Osteocyte (in vitro differentiated cells): Measurements from ENCODE around the gene SIK3. TPM values are rescaled to one million over a fixed set of nuclear protein-coding genes. Genes with fewer than 3 reads are reported as not detected.
A peak's percentile ranks its signal among the peaks of the same experiment; 100 is the strongest.

Source experiments
- DNase-seq: peaks from one replicate; pipeline ENCODE4 v3.0.0; 2021; ENCODE audit warnings: mixed read lengths; ENCODE audit not compliant: unreplicated experiment; ENCODE audit errors: extremely low spot score
- H3K27ac Mint-ChIP-seq: one replicate; pipeline ENCODE4 v1.8.0; 2021; ENCODE audit warnings: mild to moderate bottlenecking, mixed read lengths; ENCODE audit not compliant: unreplicated experiment
- H3K27me3 Mint-ChIP-seq: one replicate; pipeline ENCODE4 v1.8.0; 2021; ENCODE audit warnings: mixed read lengths; ENCODE audit not compliant: unreplicated experiment
- H3K36me3 Mint-ChIP-seq: one replicate; pipeline ENCODE4 v1.8.0; 2021; ENCODE audit warnings: mixed read lengths; ENCODE audit not compliant: unreplicated experiment
- H3K4me1 Mint-ChIP-seq: one replicate; pipeline ENCODE4 v1.8.0; 2021; ENCODE audit warnings: mixed read lengths; ENCODE audit not compliant: unreplicated experiment
- H3K4me3 Mint-ChIP-seq: one replicate; pipeline ENCODE4 v1.8.0; 2021; ENCODE audit warnings: mild to moderate bottlenecking, moderate library complexity, mixed read lengths; ENCODE audit not compliant: unreplicated experiment
- H3K9me3 Mint-ChIP-seq: one replicate; pipeline ENCODE4 v1.8.0; 2021; ENCODE audit warnings: mixed read lengths; ENCODE audit not compliant: unreplicated experiment
- total RNA-seq: library from RNA; stranded (reverse); gene quantifications from 2 replicates; pipeline ENCODE4 v1.2.1, GENCODE V29; 2021
- TF ChIP-seq, protein P1 (sequence below): fragments of 200-600 bp; sonication (generic); IDR thresholded peaks from 2 replicates; pipeline ENCODE4 v1.5.0; 2021; ENCODE audit warnings: antibody characterized with exemption, mild to moderate bottlenecking, moderate library complexity

SIK3 gene
- total RNA-seq, 1 donor from 2014 or later, result 29.5 TPM

DNA sequence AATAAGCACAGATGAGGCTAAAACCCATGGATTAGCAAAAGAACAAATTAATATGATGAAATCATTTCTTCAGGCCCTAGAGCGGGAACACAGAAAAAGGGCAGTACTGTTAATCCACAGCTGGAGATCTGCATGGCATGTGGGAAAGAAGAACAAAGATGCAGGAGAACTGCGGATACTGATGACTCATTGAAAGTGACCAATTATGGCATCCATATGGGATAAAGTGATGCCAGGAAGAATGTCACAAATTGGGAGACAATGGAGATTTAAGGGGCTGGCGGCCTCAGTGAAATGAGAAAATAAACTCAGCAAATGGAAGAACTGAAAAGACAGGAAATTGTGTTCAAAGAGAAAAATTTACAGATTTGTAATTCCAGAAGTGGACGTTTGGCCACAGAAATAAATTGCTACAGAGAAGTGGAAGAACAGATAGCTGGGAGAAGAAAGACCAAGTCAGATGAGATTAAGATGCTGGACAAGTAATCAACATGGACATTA lies 39.4 kb downstream of the SIK3 start:
- no peak overlapping the region for H3K4me3 Mint-ChIP-seq
- TF ChIP-seq, protein P1, sequence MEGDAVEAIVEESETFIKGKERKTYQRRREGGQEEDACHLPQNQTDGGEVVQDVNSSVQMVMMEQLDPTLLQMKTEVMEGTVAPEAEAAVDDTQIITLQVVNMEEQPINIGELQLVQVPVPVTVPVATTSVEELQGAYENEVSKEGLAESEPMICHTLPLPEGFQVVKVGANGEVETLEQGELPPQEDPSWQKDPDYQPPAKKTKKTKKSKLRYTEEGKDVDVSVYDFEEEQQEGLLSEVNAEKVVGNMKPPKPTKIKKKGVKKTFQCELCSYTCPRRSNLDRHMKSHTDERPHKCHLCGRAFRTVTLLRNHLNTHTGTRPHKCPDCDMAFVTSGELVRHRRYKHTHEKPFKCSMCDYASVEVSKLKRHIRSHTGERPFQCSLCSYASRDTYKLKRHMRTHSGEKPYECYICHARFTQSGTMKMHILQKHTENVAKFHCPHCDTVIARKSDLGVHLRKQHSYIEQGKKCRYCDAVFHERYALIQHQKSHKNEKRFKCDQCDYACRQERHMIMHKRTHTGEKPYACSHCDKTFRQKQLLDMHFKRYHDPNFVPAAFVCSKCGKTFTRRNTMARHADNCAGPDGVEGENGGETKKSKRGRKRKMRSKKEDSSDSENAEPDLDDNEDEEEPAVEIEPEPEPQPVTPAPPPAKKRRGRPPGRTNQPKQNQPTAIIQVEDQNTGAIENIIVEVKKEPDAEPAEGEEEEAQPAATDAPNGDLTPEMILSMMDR, result no peak
- DNase-seq, result no peak
- peak overlapping the region; percentile 52 for H3K27ac Mint-ChIP-seq
- H3K9me3 Mint-ChIP-seq, result no peaks in the 10 kb centered on the region
- H3K27me3 Mint-ChIP-seq, result no peaks in the 10 kb centered on the region
- peaks cover 26% of the 10 kb centered on the region for H3K4me1 Mint-ChIP-seq
- H3K36me3 Mint-ChIP-seq, result no peaks in the 10 kb centered on the region

DNA sequence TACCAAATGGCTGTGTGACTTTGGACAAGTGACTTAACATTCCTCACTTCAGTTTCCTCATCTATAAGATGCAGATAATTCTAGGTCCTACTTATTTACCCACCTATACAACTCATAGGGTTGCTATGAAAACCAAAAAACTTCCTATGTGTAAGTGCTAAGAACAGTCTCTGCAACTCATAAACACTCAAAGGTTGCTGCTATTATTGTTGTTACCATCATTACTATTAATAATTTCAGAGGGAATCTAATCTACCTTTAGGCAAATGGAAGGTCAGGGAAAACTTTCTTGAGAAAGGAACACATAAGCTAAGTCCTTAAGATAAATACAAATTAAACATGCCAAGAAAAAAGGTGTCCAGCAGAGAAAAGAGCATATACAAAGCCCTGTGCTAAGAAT lies 40.5 kb downstream of the SIK3 start:
- no peak overlapping the region for H3K4me3 Mint-ChIP-seq
- DNase-seq, result no peak
- TF ChIP-seq, protein P1, result no peak
- H3K27me3 Mint-ChIP-seq, result no peaks in the 10 kb centered on the region
- H3K36me3 Mint-ChIP-seq, result no peaks in the 10 kb centered on the region
- peaks cover 18% of the 10 kb centered on the region for H3K4me1 Mint-ChIP-seq
- no peaks in the 10 kb centered on the region for H3K9me3 Mint-ChIP-seq
- no peak overlapping the region for H3K27ac Mint-ChIP-seq

DNA sequence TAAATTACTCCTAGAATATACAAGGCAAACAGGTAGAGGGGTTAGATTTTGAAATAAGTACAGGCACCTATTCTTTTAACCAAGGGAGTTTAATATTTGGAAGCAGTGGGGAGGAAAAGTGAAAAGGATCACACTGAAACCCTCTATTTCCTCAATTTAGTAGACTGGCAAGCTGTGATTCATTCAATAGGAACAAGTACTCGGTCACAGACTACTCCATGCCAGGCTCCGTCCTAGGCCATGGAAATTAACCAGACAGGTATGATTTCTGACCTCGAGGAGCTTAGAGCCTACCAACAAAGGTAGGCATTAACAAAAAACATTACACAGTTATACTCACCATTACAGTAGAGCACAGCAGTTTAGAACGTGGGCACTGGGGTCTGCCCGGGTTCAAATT lies 40.9 kb downstream of the SIK3 start:
- no peaks in the 10 kb centered on the region for H3K27me3 Mint-ChIP-seq
- no peak overlapping the region for H3K27ac Mint-ChIP-seq
- H3K9me3 Mint-ChIP-seq, result no peaks in the 10 kb centered on the region
- DNase-seq, result no peak
- TF ChIP-seq, protein P1, result no peak
- no peak overlapping the region for H3K4me3 Mint-ChIP-seq
- no peaks in the 10 kb centered on the region for H3K36me3 Mint-ChIP-seq
- peaks cover 18% of the 10 kb centered on the region for H3K4me1 Mint-ChIP-seq

DNA sequence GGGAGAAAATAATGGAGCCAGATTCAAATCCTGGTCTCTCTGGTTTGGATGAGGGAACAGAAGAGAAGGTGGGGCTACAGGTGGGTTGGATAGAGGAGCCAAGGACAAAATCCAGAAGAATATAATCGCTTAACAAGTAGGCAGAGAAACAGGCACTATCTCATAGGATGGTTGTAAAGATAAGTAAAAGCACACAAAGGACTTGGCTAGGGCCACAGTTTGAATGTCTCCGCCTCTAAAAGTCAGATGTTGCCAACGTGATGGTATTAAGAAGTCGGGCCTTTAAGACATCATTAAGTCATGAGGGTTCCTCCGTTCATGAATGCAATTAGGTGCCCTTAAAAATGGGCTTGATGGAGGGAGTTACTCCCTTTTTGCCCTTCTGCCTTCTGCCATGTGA lies 42.8 kb downstream of the SIK3 start:
- H3K27me3 Mint-ChIP-seq, result no peaks in the 10 kb centered on the region
- no peaks in the 10 kb centered on the region for H3K9me3 Mint-ChIP-seq
- DNase-seq, result no peak
- H3K4me3 Mint-ChIP-seq, result no peak overlapping the region
- peaks cover 18% of the 10 kb centered on the region for H3K4me1 Mint-ChIP-seq
- no peaks in the 10 kb centered on the region for H3K36me3 Mint-ChIP-seq
- TF ChIP-seq, protein P1, result no peak
- no peak overlapping the region for H3K27ac Mint-ChIP-seq

DNA sequence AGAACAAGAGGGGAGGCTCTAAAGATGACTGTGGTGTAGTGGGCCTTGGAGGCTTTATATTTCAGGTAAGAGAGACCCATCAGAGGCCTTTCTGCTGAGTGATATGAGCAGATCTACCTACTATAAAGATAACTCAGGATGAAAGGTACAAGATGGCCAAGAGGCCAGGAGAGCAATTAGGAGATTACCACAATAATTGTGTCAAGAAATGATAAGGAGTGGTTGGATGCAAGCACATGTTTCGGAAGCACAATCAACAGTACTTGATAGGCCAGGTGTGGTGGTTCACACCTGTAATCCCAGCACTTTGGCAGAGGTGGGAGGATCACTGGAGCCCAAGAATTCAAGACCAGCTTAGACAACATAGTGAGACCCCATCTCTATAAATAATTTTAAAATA lies 43.8 kb downstream of the SIK3 start:
- H3K4me3 Mint-ChIP-seq, result no peak overlapping the region
- peaks cover 15% of the 10 kb centered on the region for H3K4me1 Mint-ChIP-seq
- TF ChIP-seq, protein P1, result no peak
- no peaks in the 10 kb centered on the region for H3K9me3 Mint-ChIP-seq
- no peak overlapping the region for H3K27ac Mint-ChIP-seq
- no peaks in the 10 kb centered on the region for H3K27me3 Mint-ChIP-seq
- no peaks in the 10 kb centered on the region for H3K36me3 Mint-ChIP-seq
- DNase-seq, result no peak
